ENCODE data around the gene DCD.
"Not testable (repeated sequence)": the region's sequence is repeated elsewhere in the genome, so short reads cannot be mapped to it uniquely, and the experiment has no call there.

DCD gene

GRCh38 chr12:54667945-54668344 is 19.8 kb upstream of the DCD start:
- TF ChIP-seq CTCF (IDR thresholded peaks at IDR 0.05; ENCODE audit: borderline replicate concordance, extremely low read depth, low read length, poor library complexity, severe bottlenecking) (no peak), EZH2 (IDR thresholded peaks at IDR 0.05; ENCODE audit: borderline replicate concordance, low read depth, low read length, severe bottlenecking) (no peak)
- no peak overlapping the region; the same call in 1 of the 2 replicates for H2AFZ ChIP-seq (ENCODE audit: low read depth, low read length)

GRCh38 chr12:54666008-54666407 is 17.8 kb upstream of the DCD start:
- no peaks in the 10 kb centered on the region for H4K20me1 ChIP-seq (ENCODE audit: insufficient read depth, low read length)

More at GRCh38 chr12:54667945-54668344, 19.8 kb upstream of the DCD start:
- DNase-seq (no peak), ATAC-seq (ENCODE audit: insufficient read depth, low read depth) (no peak)
- H3K27ac ChIP-seq (ENCODE audit: low read length), result no peak overlapping the region
- H3K9me3 ChIP-seq (ENCODE audit: insufficient read depth, low read length, severe bottlenecking), result no peaks in the 10 kb centered on the region
- H3K4me2 ChIP-seq (ENCODE audit: insufficient read depth, low read length), result no peak overlapping the region
- no peaks in the 10 kb centered on the region for H3K79me2 ChIP-seq (ENCODE audit: insufficient read depth, low read length)
- H3K36me3 ChIP-seq (ENCODE audit: insufficient read depth, low read length), result no peaks in the 10 kb centered on the region
- H3K4me3 ChIP-seq (ENCODE audit: low read depth in 1 of 2, low read length in 2 of 2), result no peak overlapping the region
- H3K9ac ChIP-seq (ENCODE audit: low read depth, low read length), result no peak overlapping the region
- H4K20me1 ChIP-seq (ENCODE audit: insufficient read depth, low read length), result no peaks in the 10 kb centered on the region
- peaks cover 36% of the 10 kb centered on the region for H3K27me3 ChIP-seq (ENCODE audit: insufficient read depth, low read length, poor library complexity)
- no peaks in the 10 kb centered on the region for H3K4me1 ChIP-seq (ENCODE audit: insufficient read depth, low read length)

GRCh38 chr12:54665022-54665635 is 17.0 kb upstream of the DCD start:
- H4K20me1 ChIP-seq (ENCODE audit: insufficient read depth, low read length); H3K79me2 ChIP-seq (ENCODE audit: insufficient read depth, low read length); H3K4me1 ChIP-seq (ENCODE audit: insufficient read depth, low read length); DNase-seq; H3K36me3 ChIP-seq (ENCODE audit: insufficient read depth, low read length); H2AFZ ChIP-seq (ENCODE audit: low read depth, low read length); H3K27ac ChIP-seq (ENCODE audit: low read length); H3K4me3 ChIP-seq (ENCODE audit: low read depth in 1 of 2, low read length in 2 of 2); H3K9me3 ChIP-seq (ENCODE audit: insufficient read depth, low read length, severe bottlenecking); H3K4me2 ChIP-seq (ENCODE audit: insufficient read depth, low read length); ATAC-seq (ENCODE audit: insufficient read depth, low read depth); H3K9ac ChIP-seq (ENCODE audit: low read depth, low read length): not testable (repeated sequence)
- H3K27me3 ChIP-seq (ENCODE audit: insufficient read depth, low read length, poor library complexity), result peaks cover 18% of the 10 kb centered on the region

More at GRCh38 chr12:54666008-54666407, 17.8 kb upstream of the DCD start:
- TF ChIP-seq CTCF (IDR thresholded peaks at IDR 0.05; ENCODE audit: borderline replicate concordance, extremely low read depth, low read length, poor library complexity, severe bottlenecking) (no peak), EZH2 (IDR thresholded peaks at IDR 0.05; ENCODE audit: borderline replicate concordance, low read depth, low read length, severe bottlenecking) (no peak)
- Histone ChIP-seq H3K4me1 (ENCODE audit: insufficient read depth, low read length) (no peaks in the 10 kb centered on the region), H3K9ac (ENCODE audit: low read depth, low read length) (no peak overlapping the region), H3K79me2 (ENCODE audit: insufficient read depth, low read length) (no peaks in the 10 kb centered on the region), H3K9me3 (ENCODE audit: insufficient read depth, low read length, severe bottlenecking) (no peaks in the 10 kb centered on the region), H3K27me3 (ENCODE audit: insufficient read depth, low read length, poor library complexity) (peaks cover 26% of the 10 kb centered on the region), H3K27ac (ENCODE audit: low read length) (no peak overlapping the region), H3K4me3 (ENCODE audit: low read depth in 1 of 2, low read length in 2 of 2) (no peak overlapping the region), H2AFZ (ENCODE audit: low read depth, low read length) (no peak overlapping the region), H3K4me2 (ENCODE audit: insufficient read depth, low read length) (no peak overlapping the region), H3K36me3 (ENCODE audit: insufficient read depth, low read length) (no peaks in the 10 kb centered on the region)
- DNase-seq, result no peak
- ATAC-seq (ENCODE audit: insufficient read depth, low read depth), result no peak

GRCh38 chr12:54663603-54664002 is 15.4 kb upstream of the DCD start:
- Histone ChIP-seq H3K9me3 (ENCODE audit: insufficient read depth, low read length, severe bottlenecking) (no peaks in the 10 kb centered on the region), H3K4me3 (ENCODE audit: low read depth in 1 of 2, low read length in 2 of 2) (no peak overlapping the region), H3K36me3 (ENCODE audit: insufficient read depth, low read length) (no peaks in the 10 kb centered on the region), H3K4me2 (ENCODE audit: insufficient read depth, low read length) (no peak overlapping the region), H3K9ac (ENCODE audit: low read depth, low read length) (no peak overlapping the region), H3K4me1 (ENCODE audit: insufficient read depth, low read length) (no peaks in the 10 kb centered on the region), H3K27me3 (ENCODE audit: insufficient read depth, low read length, poor library complexity) (peaks cover 9% of the 10 kb centered on the region), H2AFZ (ENCODE audit: low read depth, low read length) (no peak overlapping the region), H4K20me1 (ENCODE audit: insufficient read depth, low read length) (no peaks in the 10 kb centered on the region), H3K27ac (ENCODE audit: low read length) (no peak overlapping the region), H3K79me2 (ENCODE audit: insufficient read depth, low read length) (no peaks in the 10 kb centered on the region)
- DNase-seq (no peak), ATAC-seq (ENCODE audit: insufficient read depth, low read depth) (no peak)
- TF ChIP-seq EZH2 (IDR thresholded peaks at IDR 0.05; ENCODE audit: borderline replicate concordance, low read depth, low read length, severe bottlenecking) (no peak), CTCF (IDR thresholded peaks at IDR 0.05; ENCODE audit: borderline replicate concordance, extremely low read depth, low read length, poor library complexity, severe bottlenecking) (no peak)
